Smooth muscle cell of trachea (primary cell): ENCODE data around the gene NUDT4B. TPM values are rescaled to one million over a fixed set of nuclear protein-coding genes. Genes with fewer than 3 reads are reported as not detected.

ENCODE experiments used
- total RNA-seq: library from RNA; depleted of rRNA; stranded (reverse); fragments of >200 nt; gene quantifications from 2 replicates; pipeline ENCODE4 v1.2.1, GENCODE V29; 2014

NUDT4B gene
- 8.3 and 17.0 TPM in 2 replicates for total RNA-seq

DNA sequence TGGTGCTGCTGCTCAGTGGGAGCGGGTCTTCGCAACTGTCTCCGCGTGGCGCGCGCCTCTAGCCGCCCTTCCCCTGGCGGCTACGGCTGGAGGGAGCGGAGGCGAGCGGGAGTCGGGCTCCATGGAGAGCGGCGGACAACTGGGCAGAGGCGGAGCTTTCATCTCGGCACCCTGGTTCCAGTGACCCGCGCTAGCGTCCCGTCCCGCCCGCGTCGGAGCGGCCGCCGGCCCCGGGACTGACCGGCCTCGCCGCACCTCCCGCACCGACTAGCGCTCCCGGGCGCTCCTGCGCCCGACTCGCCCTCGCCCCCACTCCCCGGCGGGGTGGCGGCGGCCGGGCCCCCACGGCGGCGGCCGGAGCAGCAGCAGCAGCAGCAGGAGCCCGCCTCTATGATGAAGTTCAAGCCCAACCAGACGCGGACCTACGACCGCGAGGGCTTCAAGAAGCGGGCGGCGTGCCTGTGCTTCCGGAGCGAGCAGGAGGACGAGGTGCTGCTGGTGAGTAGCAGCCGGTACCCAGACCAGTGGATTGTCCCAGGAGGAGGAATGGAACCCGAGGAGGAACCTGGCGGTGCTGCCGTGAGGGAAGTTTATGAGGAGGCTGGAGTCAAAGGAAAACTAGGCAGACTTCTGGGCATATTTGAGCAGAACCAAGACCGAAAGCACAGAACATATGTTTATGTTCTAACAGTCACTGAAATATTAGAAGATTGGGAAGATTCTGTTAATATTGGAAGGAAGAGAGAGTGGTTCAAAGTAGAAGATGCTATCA is at the start of gene NUDT4B:
Gene NUDT4B (plus strand): TSS at position 212 of the 772 bp plus-strand sequence. CDS start 179 bp downstream, at position 391.

Other genes starting within 250 kb of the NUDT4B start
- gene NBPF14, start 152.8 kb upstream of the NUDT4B start, total RNA-seq, result 37.4 and 56.7 TPM in 2 replicates
- gene PDE4DIP, start 95.7 kb downstream of the NUDT4B start, total RNA-seq, result 229 and 250 TPM in 2 replicates